Stomach (tissue), 19 donors: ENCODE data around the gene MRTO4. TPM values are rescaled to one million over a fixed set of nuclear protein-coding genes. Genes with fewer than 3 reads are reported as not detected.

Experiments
- DNase-seq, 2 donors: peaks; one replicate each; pipeline versions ENCODE4 v3.0.0 to v3.0.0-alpha.2; 2013 to 2019
- H3K27ac ChIP-seq, 5 donors: fragments of 200-600 bp in 4 of 5; sonication (generic) in 4 of 5; one replicate each; pipeline ENCODE4 v1.5.1; 2013 to 2019; ENCODE audit warnings: mild to moderate bottlenecking in 1 of 5, moderate library complexity in 1 of 5
- H3K27me3 ChIP-seq, 3 donors: fragments of 200-600 bp; sonication (generic); one replicate each; pipeline ENCODE4 v1.5.1; 2017 to 2019; ENCODE audit warnings: mixed run types in 1 of 3
- H3K36me3 ChIP-seq, 4 donors: fragments of 200-600 bp; sonication (generic); 1 replicate in 3 of 4; 2 replicates in 1 of 4; pipeline ENCODE4 v1.5.1; 2016 to 2019
- H3K4me1 ChIP-seq, 4 donors: fragments of 200-600 bp; sonication (generic); one replicate each; pipeline ENCODE4 v1.5.1; 2016 to 2019
- H3K4me3 ChIP-seq, 4 donors: fragments of 200-600 bp; sonication (generic) in 3 of 4; one replicate each; pipeline ENCODE4 v1.5.1; 2016 to 2019; ENCODE audit warnings: mild to moderate bottlenecking in 1 of 4
- H3K9me3 ChIP-seq, 4 donors: fragments of 200-600 bp; sonication (generic); one replicate each; pipeline ENCODE4 v1.5.1; 2016 to 2019
- CTCF ChIP-seq, 7 experiments: fragments of 450-650 bp in 4 of 7; fragments of 200-600 bp in 3 of 7; sonication (generic) in 3 of 7; IDR thresholded peaks; one replicate each; pipeline ENCODE4 v1.5.1; 2016 to 2019; ENCODE audit warnings: antibody characterized with exemption in 7 of 7, control low read depth in 2 of 7, mild to moderate bottlenecking in 1 of 7
- EP300 ChIP-seq: sonication (generic); formaldehyde crosslinking; IDR thresholded peaks from one replicate; pipeline ENCODE4 v1.6.1; 2017; ENCODE audit warnings: antibody characterized with exemption
- POLR2A ChIP-seq, 4 donors: fragments of 450-650 bp; IDR thresholded peaks; one replicate each; pipeline ENCODE4 v1.6.1; 2016; ENCODE audit warnings: antibody characterized with exemption in 4 of 4, control low read depth in 2 of 4, mild to moderate bottlenecking in 1 of 4, moderate library complexity in 1 of 4
- POLR2AphosphoS5 ChIP-seq, 3 donors: sonication (generic); formaldehyde crosslinking; IDR thresholded peaks; one replicate each; pipeline ENCODE4 v1.6.1; 2016; ENCODE audit warnings: antibody characterized with exemption in 3 of 3
- WGBS, 5 donors: extraction: QIAGEN DNeasy Blood & Tissue Kit in 3 of 5; methylation state at CpG; one replicate each; pipeline versions ENCODE4 v1.1.5 to v1.1.7; 2013 to 2018; 5-methylcytosine and 5-hydroxymethylcytosine counted together
- intact Hi-C: fragments of 100-400 bp; cut with DNase I; formaldehyde crosslinking; loops from one replicate; pipeline ENCODE4 v1.15.1; 2023; ENCODE audit warnings: low total_unique reads
- long read RNA-seq, 10 donors: transcript quantifications; one replicate each; lab custom pipeline, GENCODE V29; 2026
- polyA plus RNA-seq, 3 donors: library from polyadenylated mRNA; stranded (reverse); fragments of 200-250 nt; gene quantifications; one replicate each; pipeline ENCODE4 v1.2.3, GENCODE V29; 2013
- total RNA-seq, 5 donors: library from RNA; depleted of rRNA; stranded (reverse); fragments of >200 nt; gene quantifications; one replicate each; pipeline versions ENCODE4 v1.1.0 to v1.2.3, GENCODE V29; 2014 to 2016
- donor health status: healthy with polysubstance abuse.
- donor health status: Bipolar disorder and iron deficiency.
- donor health status: healthy.

Gene MRTO4
- total RNA-seq (10 to 100 TPM in 2 of 5 donors, 1 to 10 TPM in 3; 1.8 to 22.0 (median 8.1) TPM), polyA plus RNA-seq (10 to 100 TPM; 31.3 to 46.7 (median 31.6) TPM)
- long read RNA-seq, donor 1, transcript MRTO4-201 (8 exons, 2,315 nt) = major isoform, 9 of 9 reads
- long read RNA-seq, donor 1, partial matches to known transcripts = 0 of 9 reads
- long read RNA-seq, donor 1, other reads (novel, unspliced or antisense) = 0 of 9 reads
- long read RNA-seq, donor 2, transcript MRTO4-201 (8 exons, 2,315 nt) = major isoform, 7 of 8 reads
- long read RNA-seq, donor 2, partial matches to known transcripts = 0 of 8 reads
- long read RNA-seq, donor 2, other reads (novel, unspliced or antisense) = 0 of 8 reads
- long read RNA-seq, donor 3, transcript MRTO4-201 (8 exons, 2,315 nt) = major isoform, 6 of 6 reads
- long read RNA-seq, donor 3, partial matches to known transcripts = 0 of 6 reads
- long read RNA-seq, donor 3, other reads (novel, unspliced or antisense) = 0 of 6 reads
- long read RNA-seq, donor 4 = 0 reads
- long read RNA-seq, donor 5, transcript MRTO4-201 (8 exons, 2,315 nt) = major isoform, 11 of 21 reads
- long read RNA-seq, donor 5, partial matches to known transcripts = 0 of 21 reads
- long read RNA-seq, donor 5, other reads (novel, unspliced or antisense) = 9 of 21 reads
- long read RNA-seq, donor 6 = 0 reads
- long read RNA-seq, donor 7, transcript MRTO4-201 (8 exons, 2,315 nt) = major isoform, 7 of 7 reads
- long read RNA-seq, donor 7, partial matches to known transcripts = 0 of 7 reads
- long read RNA-seq, donor 7, other reads (novel, unspliced or antisense) = 0 of 7 reads
- long read RNA-seq, donor 8, transcript MRTO4-201 (8 exons, 2,315 nt) = major isoform, 7 of 7 reads
- long read RNA-seq, donor 8, partial matches to known transcripts = 0 of 7 reads
- long read RNA-seq, donor 8, other reads (novel, unspliced or antisense) = 0 of 7 reads
- long read RNA-seq, donor 9, partial matches to known transcripts = 0 of 2 reads
- long read RNA-seq, donor 9, other reads (novel, unspliced or antisense) = 0 of 2 reads
- long read RNA-seq, donor 10, partial matches to known transcripts = 0 of 4 reads
- long read RNA-seq, donor 10, other reads (novel, unspliced or antisense) = 0 of 4 reads

DNA sequence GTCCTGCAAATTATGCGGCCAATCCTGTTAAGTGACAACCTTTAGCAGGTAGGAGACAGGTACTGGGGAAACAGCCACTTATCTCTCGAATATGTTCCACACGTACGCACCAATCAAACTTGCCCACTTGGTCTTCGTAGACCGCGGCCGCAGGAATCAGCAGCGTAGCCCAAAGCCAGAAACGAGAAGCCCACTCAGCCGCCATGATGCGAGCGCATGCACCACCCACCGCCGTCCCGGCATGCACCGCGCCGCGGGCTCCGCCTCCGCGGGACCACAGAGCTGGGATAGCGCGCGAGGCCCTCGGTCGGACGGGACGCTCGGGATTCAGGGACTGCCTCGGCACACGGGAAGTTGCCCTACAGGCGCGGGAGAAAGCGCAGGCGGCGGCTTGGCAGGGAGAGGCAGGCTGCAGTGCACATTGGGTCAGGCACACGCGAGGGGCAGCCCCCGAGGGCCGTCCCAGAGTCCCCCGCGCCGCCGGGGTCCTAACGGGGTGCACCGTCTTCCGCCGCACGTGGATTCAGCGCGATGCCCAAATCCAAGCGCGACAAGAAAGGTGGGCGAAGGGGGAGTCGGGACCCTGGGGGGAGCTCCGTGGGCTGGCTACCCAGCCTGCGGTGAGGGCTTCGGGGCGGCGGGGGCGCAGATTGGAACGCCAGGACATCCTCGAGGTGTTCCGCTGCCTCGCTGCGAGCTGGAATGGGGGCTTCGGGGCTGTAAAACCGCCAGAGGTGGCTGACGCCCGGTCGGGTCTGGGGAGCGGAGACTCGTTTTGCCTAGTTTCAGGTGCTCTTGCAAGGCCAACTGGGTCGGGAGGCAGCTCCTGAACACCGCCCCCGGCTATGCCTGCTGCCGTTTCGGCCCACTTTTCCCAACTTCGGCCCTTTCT is at the start of gene MRTO4, which contains the start of gene EMC1:
Gene MRTO4, plus strand, starts transcription at position 501 of the 892 bp plus-strand sequence. Its CDS starts 31 bp downstream, at position 532.
Gene EMC1, minus strand, starts transcription at position 220 of the 892 bp plus-strand sequence. Its CDS starts 15 bp downstream, at position 205.
- DNase-seq = peak; percentile 85 to 96
- TF ChIP-seq CTCF (IDR thresholded peaks at IDR 0.05) (peak in 1 of 7 experiments; percentile 24), POLR2AphosphoS5 (IDR thresholded peaks at IDR 0.05) (peak; percentile 38 to 94 (median 81)), POLR2A (IDR thresholded peaks at IDR 0.05) (no peak), EP300 (no peak)
- Histone ChIP-seq H3K36me3 (peaks cover 3 to 28% (median 19%) of the 10 kb centered on the region in 4 donors), H3K4me3 (peak within 1 kb of the TSS; percentile 73 to 99 (median 88)), H3K9me3 (no peaks in the 10 kb centered on the region), H3K4me1 (peaks cover 25 to 55% (median 41%) of the 10 kb centered on the region in 4 donors), H3K27ac (peak within 1 kb of the TSS; percentile 86 to 98 (median 96)), H3K27me3 (no peaks in the 10 kb centered on the region)
- 0 to 1% (median 0%) methylated on average over 48 to 81 of the region's 81 CpGs for WGBS, 5 donors
- intact Hi-C loops = no loop called here

DNA sequence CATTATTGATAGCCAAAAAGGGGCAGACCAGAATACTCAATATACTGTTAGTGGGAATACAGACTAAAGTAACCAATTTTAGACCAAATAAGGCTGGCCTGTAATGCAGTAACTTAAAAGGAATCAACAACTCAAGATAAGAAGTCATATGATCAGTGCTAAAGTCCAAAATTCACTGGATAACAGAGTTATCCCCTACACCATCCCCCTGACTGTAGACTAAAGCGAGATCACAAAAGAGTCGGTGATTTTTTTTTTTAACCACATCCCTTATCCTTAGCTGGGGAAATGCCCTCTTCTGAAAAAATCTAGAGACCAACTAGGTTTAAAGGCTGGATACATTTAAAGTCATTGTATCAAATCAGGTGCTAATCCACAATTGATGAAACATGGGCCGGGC is 49.2 kb upstream of the MRTO4 start:
- Histone ChIP-seq H3K36me3 (peaks cover 26 to 43% (median 41%) of the 10 kb centered on the region in 4 donors), H3K4me3 (no peak overlapping the region), H3K9me3 (no peaks in the 10 kb centered on the region), H3K27ac (peak overlapping the region in 2 of 5 donors; percentile 52 to 98), H3K4me1 (peaks cover 43 to 86% (median 64%) of the 10 kb centered on the region in 4 donors), H3K27me3 (no peaks in the 10 kb centered on the region)
- 56 to 72% (median 68%) methylated on average over 3 of the region's 3 CpGs for WGBS, 5 donors
- no peak for TF ChIP-seq POLR2AphosphoS5 (IDR thresholded peaks at IDR 0.05)
- TF ChIP-seq POLR2A (IDR thresholded peaks at IDR 0.05) = no peak
- intact Hi-C loops = no loop called here
- DNase-seq = no peak

- WGBS, 5 donors = 41 to 60% (median 51%) methylated on average over 2 of the region's 2 CpGs
- H3K9me3 ChIP-seq = no peaks in the 10 kb centered on the region
- intact Hi-C loops = no loop called here
- no peak for TF ChIP-seq EP300
- TF ChIP-seq POLR2AphosphoS5 (IDR thresholded peaks at IDR 0.05) = peak in 1 of 3 donors; percentile 65
- no peak for TF ChIP-seq POLR2A (IDR thresholded peaks at IDR 0.05)
- peak overlapping the region in 4 of 5 donors; percentile 6 to 98 (median 50) for H3K27ac ChIP-seq
- no peak overlapping the region for H3K4me3 ChIP-seq
- peak in 1 of 2 donors; percentile 35 for DNase-seq
- H3K4me1 ChIP-seq = peaks cover 51 to 97% (median 73%) of the 10 kb centered on the region in 4 donors
- H3K27me3 ChIP-seq = no peaks in the 10 kb centered on the region
- H3K36me3 ChIP-seq = peaks cover 17 to 32% (median 31%) of the 10 kb centered on the region in 4 donors
Observed at GRCh38 chr1:19203440-19203839, 48.2 kb upstream of the MRTO4 start.

DNA sequence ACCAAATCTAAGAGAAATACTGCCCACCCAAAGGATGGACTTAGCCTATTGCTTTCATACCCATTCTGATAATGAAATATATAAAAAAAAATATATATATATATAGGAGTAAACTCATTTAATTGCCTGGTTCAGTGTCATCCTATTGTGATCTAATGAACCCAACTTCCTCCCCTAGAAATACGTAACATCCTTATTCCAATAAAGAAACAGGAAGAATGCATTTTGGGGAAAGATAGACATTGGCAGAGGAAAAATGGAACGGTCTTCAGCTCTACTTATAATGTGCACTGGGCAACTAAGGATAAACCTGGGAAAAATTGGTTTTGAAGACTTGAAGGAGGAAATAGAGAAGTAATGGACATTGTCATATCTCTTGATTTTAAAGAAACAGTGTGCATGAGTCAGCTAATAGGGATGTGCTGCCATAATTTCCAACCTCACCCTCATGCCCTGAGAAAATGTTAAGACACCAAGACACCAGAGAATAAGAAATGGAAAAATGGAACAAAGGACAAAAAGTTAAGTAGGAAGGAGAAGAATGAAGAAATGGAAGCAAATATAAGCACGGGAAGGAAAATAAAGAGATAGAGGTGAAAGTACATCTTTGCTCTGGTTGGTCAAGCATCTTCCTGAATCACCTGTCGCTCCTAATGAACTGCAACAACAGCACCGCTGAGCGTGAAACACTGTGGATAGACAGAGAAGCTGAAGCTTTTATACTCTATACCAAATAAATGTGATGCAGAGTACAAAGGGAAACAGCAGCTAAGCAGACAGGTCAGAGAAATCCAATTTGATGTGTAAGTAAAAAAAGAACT is 46.9 kb upstream of the MRTO4 start:
- H3K4me1 ChIP-seq = peaks cover 49 to 98% (median 75%) of the 10 kb centered on the region in 4 donors

More for the DNA sequence above, 46.9 kb upstream of the MRTO4 start:
- no peaks in the 10 kb centered on the region for H3K27me3 ChIP-seq
- H3K9me3 ChIP-seq = no peaks in the 10 kb centered on the region
- H3K27ac ChIP-seq = peak overlapping the region in 3 of 5 donors; percentile 48 to 98 (median 52)
- intact Hi-C loops = no loop called here
- H3K36me3 ChIP-seq = peaks cover 5 to 20% (median 18%) of the 10 kb centered on the region in 4 donors
- DNase-seq = no peak
- TF ChIP-seq CTCF (IDR thresholded peaks at IDR 0.05) = no peak
- TF ChIP-seq EP300 = no peak
- TF ChIP-seq POLR2A (IDR thresholded peaks at IDR 0.05) = no peak
- TF ChIP-seq POLR2AphosphoS5 (IDR thresholded peaks at IDR 0.05) = no peak
- WGBS, 5 donors = 82 to 89% (median 87%) methylated on average over 6 of the region's 6 CpGs
- no peak overlapping the region for H3K4me3 ChIP-seq
